Measurements from ENCODE around the gene BID. TPM values are rescaled to one million over a fixed set of nuclear protein-coding genes. Genes with fewer than 3 reads are reported as not detected.

The BID gene
- total RNA-seq, 1 experiment from 2014 or later = 58.2 TPM

GRCh38 chr22:17739196-17739975, 34.9 kb downstream of the BID start:
- no peak overlapping the region for H3K27ac ChIP-seq (ENCODE audit: low read depth, low read length)
- peaks cover 5 to 12% of the 10 kb centered on the region in 2 experiments; a peak in 3 of 4 replicates for H3K36me3 ChIP-seq (ENCODE audit: control insufficient read depth in 1 of 2, insufficient read depth in 2 of 2, low read length in 2 of 2)
- ChIA-PET CTCF (interaction anchor here (0.5 to 0.6 kb wide), 2 partner anchors 46 to 214 kb away, joined by 3 read pairs; no protein-coding TSS in a partner anchor), RAD21 (ENCODE audit: low non-redundant PET in 1 of 2, low total read pairs in 2 of 2, uncharacterized antibody in 2 of 2, unreplicated experiment in 2 of 2) (no interaction called here), POLR2A (no interaction called here)
- intact Hi-C loops (cut with micrococcal nuclease) = no loop called here
- no peaks in the 10 kb centered on the region for H4K20me1 ChIP-seq (ENCODE audit: insufficient read depth)
- H3K79me2 ChIP-seq (ENCODE audit: insufficient read depth, low read length) = no peaks in the 10 kb centered on the region
- no peak overlapping the region for H3K9ac ChIP-seq (ENCODE audit: low read length)
- TF ChIP-seq EGR1 (IDR thresholded peaks at IDR 0.05; ENCODE audit: low read depth) = no peak
- no peak for TF ChIP-seq ZNF274 (IDR thresholded peaks at IDR 0.05; ENCODE audit: low read depth, low read length)
- no peak for TF ChIP-seq RAD21 (IDR thresholded peaks at IDR 0.05; ENCODE audit: low read depth)
- TF ChIP-seq POLR2A (IDR thresholded peaks at IDR 0.05; ENCODE audit: borderline replicate concordance, extremely low read depth, insufficient read depth, insufficient read length) = no peak
- no peak for TF ChIP-seq ZFX (IDR thresholded peaks at IDR 0.05)
- no peak for TF ChIP-seq CEBPB (IDR thresholded peaks at IDR 0.05; ENCODE audit: low read depth)
- TF ChIP-seq ELF1 (IDR thresholded peaks at IDR 0.05; ENCODE audit: borderline replicate concordance, low read depth) = no peak
- DNase-seq (ENCODE audit: low read depth, low spot score) (no peak), ATAC-seq (no peak)
- H2AFZ ChIP-seq (ENCODE audit: low read depth, low read length, poor library complexity, severe bottlenecking) = no peak overlapping the region
- H3K27me3 ChIP-seq (ENCODE audit: insufficient read depth, low read length) = no peaks in the 10 kb centered on the region
- no peaks in the 10 kb centered on the region for H3K9me3 ChIP-seq (ENCODE audit: control insufficient read depth in 1 of 2, insufficient read depth in 1 of 2, low read depth in 1 of 2, low read length in 2 of 2)
- no peak overlapping the region for H3K4me2 ChIP-seq (ENCODE audit: low read length)
- BruUV-seq (replicated peaks) = no TSS peak
- H3K4me3 ChIP-seq (replicated peaks in 1 of 2; ENCODE audit: low read depth in 1 of 2, low read length in 2 of 2) = no peak overlapping the region
- H3K4me1 ChIP-seq (ENCODE audit: control insufficient read depth in 1 of 2, insufficient read depth in 2 of 2, low read length in 2 of 2) = no peaks in the 10 kb centered on the region
- H3K9me2 ChIP-seq (ENCODE audit: insufficient read depth) = no peaks in the 10 kb centered on the region

GRCh38 chr22:17738386-17739128, 35.7 kb downstream of the BID start:
- H3K36me3 ChIP-seq (ENCODE audit: control insufficient read depth in 1 of 2, insufficient read depth in 2 of 2, low read length in 2 of 2) = peaks cover 10 to 20% of the 10 kb centered on the region in 2 experiments; a peak in 3 of 4 replicates
- H3K79me2 ChIP-seq (ENCODE audit: insufficient read depth, low read length) = no peaks in the 10 kb centered on the region
- POLR2A ChIA-PET = no interaction called here
- H3K4me3 ChIP-seq (replicated peaks in 1 of 2; ENCODE audit: low read depth in 1 of 2, low read length in 2 of 2) = no peak overlapping the region
- RAD21 ChIA-PET (ENCODE audit: low non-redundant PET in 1 of 2, low total read pairs in 2 of 2, uncharacterized antibody in 2 of 2, unreplicated experiment in 2 of 2) = no interaction called here
- BruUV-seq (replicated peaks) = no TSS peak
- H3K4me1 ChIP-seq (ENCODE audit: control insufficient read depth in 1 of 2, insufficient read depth in 2 of 2, low read length in 2 of 2) = no peaks in the 10 kb centered on the region
- H3K9ac ChIP-seq (ENCODE audit: low read length) = no peak overlapping the region
- no peaks in the 10 kb centered on the region for H4K20me1 ChIP-seq (ENCODE audit: insufficient read depth)
- ATAC-seq = no peak
- no peaks in the 10 kb centered on the region for H3K9me2 ChIP-seq (ENCODE audit: insufficient read depth)
- intact Hi-C loops (cut with micrococcal nuclease) = no loop called here
- no peak overlapping the region for H3K4me2 ChIP-seq (ENCODE audit: low read length)
- H2AFZ ChIP-seq (ENCODE audit: low read depth, low read length, poor library complexity, severe bottlenecking) = no peak overlapping the region
- DNase-seq (ENCODE audit: low read depth, low spot score) = no peak
- CTCF ChIA-PET = no interaction called here
- no peak overlapping the region for H3K27ac ChIP-seq (ENCODE audit: low read depth, low read length)
- no peaks in the 10 kb centered on the region for H3K9me3 ChIP-seq (ENCODE audit: control insufficient read depth in 1 of 2, insufficient read depth in 1 of 2, low read depth in 1 of 2, low read length in 2 of 2)
- no peaks in the 10 kb centered on the region for H3K27me3 ChIP-seq (ENCODE audit: insufficient read depth, low read length)
- TF ChIP-seq FOSL1 (IDR thresholded peaks at IDR 0.05; ENCODE audit: low read depth) (no peak), CTCF (IDR thresholded peaks at IDR 0.05 in 2 of 3, conservative IDR thresholded peaks at IDR 0.05 in 1 of 3; ENCODE audit: borderline replicate concordance in 1 of 3, insufficient read depth in 1 of 3, low read depth in 2 of 3, low read length in 2 of 3) (no peak), ZBTB33 (IDR thresholded peaks at IDR 0.05; ENCODE audit: extremely low read depth, insufficient replicate concordance, low read length) (no peak), ELF1 (IDR thresholded peaks at IDR 0.05; ENCODE audit: borderline replicate concordance, low read depth) (no peak)
